ENCODE results near the gene CDC42EP3.
A peak's percentile ranks its signal among the peaks of the same experiment; 100 is the strongest.

The CDC42EP3 gene

GRCh38 chr2:37615804-37616676 is 55.4 kb downstream of the CDC42EP3 start:
- H3K4me1 Mint-ChIP-seq (ENCODE audit: low read depth): peaks cover 70% of the 10 kb centered on the region
- DNase-seq: peak; percentile 57
- no peaks in the 10 kb centered on the region for H3K27me3 Mint-ChIP-seq
- peak overlapping the region; percentile 67 for H3K27ac Mint-ChIP-seq
- no peak overlapping the region for H3K4me3 Mint-ChIP-seq
- H3K9me3 Mint-ChIP-seq: peaks cover 4% of the 10 kb centered on the region
- no peaks in the 10 kb centered on the region for H3K36me3 Mint-ChIP-seq (ENCODE audit: low read depth)

- Mint-ChIP-seq H3K4me3 (no peak overlapping the region), H3K27ac (peak overlapping the region; percentile 58), H3K27me3 (no peaks in the 10 kb centered on the region), H3K9me3 (peaks cover 4% of the 10 kb centered on the region), H3K4me1 (ENCODE audit: low read depth) (peaks cover 59% of the 10 kb centered on the region), H3K36me3 (ENCODE audit: low read depth) (no peaks in the 10 kb centered on the region)
- DNase-seq: peak; percentile 37
These were observed 57.2 kb downstream of the CDC42EP3 start for GRCh38 chr2:37614061-37614738.

- peaks cover 48% of the 10 kb centered on the region for H3K4me1 Mint-ChIP-seq (ENCODE audit: low read depth)
- no peak overlapping the region for H3K4me3 Mint-ChIP-seq
- no peaks in the 10 kb centered on the region for H3K27me3 Mint-ChIP-seq
These were observed 59.1 kb downstream of the CDC42EP3 start for GRCh38 chr2:37612382-37612781.

GRCh38 chr2:37610638-37611289 is 60.7 kb downstream of the CDC42EP3 start:
- H3K4me3 Mint-ChIP-seq: no peak overlapping the region
- H3K4me1 Mint-ChIP-seq (ENCODE audit: low read depth): peaks cover 32% of the 10 kb centered on the region
- H3K27me3 Mint-ChIP-seq: no peaks in the 10 kb centered on the region
- peak overlapping the region; percentile 1 for H3K27ac Mint-ChIP-seq
- H3K9me3 Mint-ChIP-seq: peaks cover 13% of the 10 kb centered on the region
- H3K36me3 Mint-ChIP-seq (ENCODE audit: low read depth): peaks cover 8% of the 10 kb centered on the region
- DNase-seq: no peak

More at GRCh38 chr2:37612382-37612781, 59.1 kb downstream of the CDC42EP3 start:
- no peak overlapping the region for H3K27ac Mint-ChIP-seq
- peaks cover 11% of the 10 kb centered on the region for H3K9me3 Mint-ChIP-seq
- DNase-seq: no peak
- H3K36me3 Mint-ChIP-seq (ENCODE audit: low read depth): peaks cover 2% of the 10 kb centered on the region

GRCh38 chr2:37609782-37610181 is 61.7 kb downstream of the CDC42EP3 start:
- H3K4me3 Mint-ChIP-seq: no peak overlapping the region
- H3K36me3 Mint-ChIP-seq (ENCODE audit: low read depth): peaks cover 15% of the 10 kb centered on the region
- no peak overlapping the region for H3K27ac Mint-ChIP-seq
- peaks cover 18% of the 10 kb centered on the region for H3K9me3 Mint-ChIP-seq
- DNase-seq: no peak
- H3K4me1 Mint-ChIP-seq (ENCODE audit: low read depth): peaks cover 22% of the 10 kb centered on the region
- H3K27me3 Mint-ChIP-seq: no peaks in the 10 kb centered on the region

GRCh38 chr2:37604716-37605115 is 66.7 kb downstream of the CDC42EP3 start:
- H3K36me3 Mint-ChIP-seq (ENCODE audit: low read depth): peaks cover 26% of the 10 kb centered on the region
- H3K27ac Mint-ChIP-seq: no peak overlapping the region
- peaks cover 21% of the 10 kb centered on the region for H3K9me3 Mint-ChIP-seq
- no peak for DNase-seq
- H3K27me3 Mint-ChIP-seq: no peaks in the 10 kb centered on the region
- peaks cover 46% of the 10 kb centered on the region for H3K4me1 Mint-ChIP-seq (ENCODE audit: low read depth)
- no peak overlapping the region for H3K4me3 Mint-ChIP-seq

GRCh38 chr2:37602702-37603101 is 68.7 kb downstream of the CDC42EP3 start:
- H3K4me3 Mint-ChIP-seq: peak overlapping the region; percentile 16
- H3K36me3 Mint-ChIP-seq (ENCODE audit: low read depth): peaks cover 29% of the 10 kb centered on the region
- H3K9me3 Mint-ChIP-seq: peaks cover 16% of the 10 kb centered on the region
- H3K4me1 Mint-ChIP-seq (ENCODE audit: low read depth): peaks cover 54% of the 10 kb centered on the region
- no peak for DNase-seq
- peak overlapping the region; percentile 55 for H3K27ac Mint-ChIP-seq
- H3K27me3 Mint-ChIP-seq: no peaks in the 10 kb centered on the region

GRCh38 chr2:37602040-37602439 is 69.4 kb downstream of the CDC42EP3 start:
- Mint-ChIP-seq H3K4me1 (ENCODE audit: low read depth) (peaks cover 54% of the 10 kb centered on the region), H3K27me3 (no peaks in the 10 kb centered on the region), H3K9me3 (peaks cover 15% of the 10 kb centered on the region), H3K36me3 (ENCODE audit: low read depth) (peaks cover 29% of the 10 kb centered on the region), H3K4me3 (peak overlapping the region; percentile 66), H3K27ac (peak overlapping the region; percentile 65)
- no peak for DNase-seq

- Mint-ChIP-seq H3K4me1 (ENCODE audit: low read depth) (peaks cover 54% of the 10 kb centered on the region), H3K27me3 (no peaks in the 10 kb centered on the region), H3K9me3 (peaks cover 16% of the 10 kb centered on the region), H3K4me3 (peak overlapping the region; percentile 66), H3K27ac (peak overlapping the region; percentile 65), H3K36me3 (ENCODE audit: low read depth) (peaks cover 29% of the 10 kb centered on the region)
- DNase-seq: no peak
These were observed 69.9 kb downstream of the CDC42EP3 start for GRCh38 chr2:37601569-37601968.

GRCh38 chr2:37600735-37601134 is 70.7 kb downstream of the CDC42EP3 start:
- H3K27me3 Mint-ChIP-seq: no peaks in the 10 kb centered on the region
- peaks cover 54% of the 10 kb centered on the region for H3K4me1 Mint-ChIP-seq (ENCODE audit: low read depth)
- peaks cover 25% of the 10 kb centered on the region for H3K36me3 Mint-ChIP-seq (ENCODE audit: low read depth)
- DNase-seq: no peak
- peak overlapping the region; percentile 66 for H3K4me3 Mint-ChIP-seq
- peak overlapping the region; percentile 72 for H3K27ac Mint-ChIP-seq
- H3K9me3 Mint-ChIP-seq: peaks cover 18% of the 10 kb centered on the region

GRCh38 chr2:37599688-37600525 is 71.5 kb downstream of the CDC42EP3 start:
- Mint-ChIP-seq H3K9me3 (peaks cover 17% of the 10 kb centered on the region), H3K4me3 (peak overlapping the region; percentile 66), H3K27ac (peak overlapping the region; percentile 72), H3K36me3 (ENCODE audit: low read depth) (peaks cover 20% of the 10 kb centered on the region), H3K27me3 (no peaks in the 10 kb centered on the region), H3K4me1 (ENCODE audit: low read depth) (peaks cover 54% of the 10 kb centered on the region)
- peak; percentile 58 for DNase-seq

- H3K27ac Mint-ChIP-seq: no peak overlapping the region
- peaks cover 32% of the 10 kb centered on the region for H3K4me1 Mint-ChIP-seq (ENCODE audit: low read depth)
- H3K27me3 Mint-ChIP-seq: no peaks in the 10 kb centered on the region
- H3K4me3 Mint-ChIP-seq: no peak overlapping the region
- DNase-seq: no peak
- peaks cover 7% of the 10 kb centered on the region for H3K36me3 Mint-ChIP-seq (ENCODE audit: low read depth)
- peaks cover 18% of the 10 kb centered on the region for H3K9me3 Mint-ChIP-seq
These were observed 77.7 kb downstream of the CDC42EP3 start for GRCh38 chr2:37593694-37594093.

GRCh38 chr2:37593024-37593423 is 78.4 kb downstream of the CDC42EP3 start:
- no peak overlapping the region for H3K4me3 Mint-ChIP-seq
- peaks cover 38% of the 10 kb centered on the region for H3K4me1 Mint-ChIP-seq (ENCODE audit: low read depth)
- peaks cover 3% of the 10 kb centered on the region for H3K36me3 Mint-ChIP-seq (ENCODE audit: low read depth)
- no peaks in the 10 kb centered on the region for H3K27me3 Mint-ChIP-seq
- H3K9me3 Mint-ChIP-seq: peaks cover 18% of the 10 kb centered on the region
- H3K27ac Mint-ChIP-seq: no peak overlapping the region
- DNase-seq: no peak

Measured in activated T-cell treated with anti-CD3 and anti-CD28 coated beads, Interleukin-2, amount 50 U/mL, for 24 hours (primary cell).